Mesothelial cell of epicardium (in vitro differentiated cells): ENCODE results near the gene SOBP. TPM values are rescaled to one million over a fixed set of nuclear protein-coding genes. Genes with fewer than 3 reads are reported as not detected.

ENCODE experiments used
- DNase-seq, 2 experiments: peaks; one replicate each; pipeline ENCODE4 v3.0.0; 2021; ENCODE audit warnings: low spot score in 2 of 2; ENCODE audit not compliant: unreplicated experiment in 2 of 2
- H3K27ac Mint-ChIP-seq: 2 replicates; pipeline ENCODE4 v1.8.0; 2021; ENCODE audit warnings: mixed read lengths
- H3K27me3 Mint-ChIP-seq: 2 replicates; pipeline ENCODE4 v1.8.0; 2021; ENCODE audit warnings: low read depth, mixed read lengths
- H3K36me3 Mint-ChIP-seq: 2 replicates; pipeline ENCODE4 v1.8.0; 2021; ENCODE audit warnings: mixed read lengths
- H3K4me1 Mint-ChIP-seq: 2 replicates; pipeline ENCODE4 v1.8.0; 2021; ENCODE audit warnings: mixed read lengths
- H3K4me3 Mint-ChIP-seq: 2 replicates; pipeline ENCODE4 v1.8.0; 2021; ENCODE audit warnings: mild to moderate bottlenecking, moderate library complexity, mixed read lengths
- H3K9me3 Mint-ChIP-seq: 2 replicates; pipeline ENCODE4 v1.8.0; 2021; ENCODE audit warnings: mixed read lengths
- CTCF ChIP-seq: fragments of 200-600 bp; sonication (generic); IDR thresholded peaks from one replicate; pipeline ENCODE4 v1.5.0; 2021; ENCODE audit warnings: antibody characterized with exemption; ENCODE audit not compliant: unreplicated experiment
- total RNA-seq: library from RNA; stranded (reverse); gene quantifications from 3 replicates; pipeline ENCODE4 v1.2.1, GENCODE V29; 2021

Gene SOBP
- total RNA-seq, 1 donor from 2014 or later = 7.6 TPM

- H3K4me1 Mint-ChIP-seq = peaks cover 22% of the 10 kb centered on the region
- H3K36me3 Mint-ChIP-seq = no peaks in the 10 kb centered on the region
- TF ChIP-seq CTCF = no peak
- no peaks in the 10 kb centered on the region for H3K27me3 Mint-ChIP-seq
- H3K9me3 Mint-ChIP-seq = peaks cover 13% of the 10 kb centered on the region
- H3K4me3 Mint-ChIP-seq = no peak overlapping the region
- DNase-seq = no peak
- no peak overlapping the region for H3K27ac Mint-ChIP-seq
Observed at GRCh38 chr6:107652526-107653182, 162.7 kb downstream of the SOBP start.

GRCh38 chr6:107653183-107653580 lies 163.3 kb downstream of the SOBP start:
- H3K27ac Mint-ChIP-seq = no peak overlapping the region
- H3K9me3 Mint-ChIP-seq = peaks cover 13% of the 10 kb centered on the region
- H3K4me3 Mint-ChIP-seq = no peak overlapping the region
- no peak for TF ChIP-seq CTCF
- H3K36me3 Mint-ChIP-seq = no peaks in the 10 kb centered on the region
- DNase-seq = no peak
- H3K4me1 Mint-ChIP-seq = peaks cover 23% of the 10 kb centered on the region
- H3K27me3 Mint-ChIP-seq = no peaks in the 10 kb centered on the region

- TF ChIP-seq CTCF = no peak
- H3K9me3 Mint-ChIP-seq = peaks cover 13% of the 10 kb centered on the region
- H3K27ac Mint-ChIP-seq = no peak overlapping the region
- H3K36me3 Mint-ChIP-seq = no peaks in the 10 kb centered on the region
- no peaks in the 10 kb centered on the region for H3K27me3 Mint-ChIP-seq
- H3K4me3 Mint-ChIP-seq = no peak overlapping the region
- no peak for DNase-seq
- peaks cover 28% of the 10 kb centered on the region for H3K4me1 Mint-ChIP-seq
Observed at GRCh38 chr6:107653861-107654394, 164.0 kb downstream of the SOBP start.

- H3K4me1 Mint-ChIP-seq = peaks cover 32% of the 10 kb centered on the region
- peaks cover 13% of the 10 kb centered on the region for H3K9me3 Mint-ChIP-seq
- no peak overlapping the region for H3K4me3 Mint-ChIP-seq
- H3K27ac Mint-ChIP-seq = no peak overlapping the region
- no peaks in the 10 kb centered on the region for H3K36me3 Mint-ChIP-seq
- no peaks in the 10 kb centered on the region for H3K27me3 Mint-ChIP-seq
- no peak for DNase-seq
- TF ChIP-seq CTCF = no peak
Observed at GRCh38 chr6:107654764-107655163, 164.8 kb downstream of the SOBP start.

- Mint-ChIP-seq H3K9me3 (peaks cover 13% of the 10 kb centered on the region), H3K27me3 (no peaks in the 10 kb centered on the region), H3K4me1 (peaks cover 34% of the 10 kb centered on the region), H3K4me3 (no peak overlapping the region), H3K27ac (peak overlapping the region; percentile 47), H3K36me3 (no peaks in the 10 kb centered on the region)
- TF ChIP-seq CTCF = no peak
- DNase-seq = no peak
Observed at GRCh38 chr6:107655245-107655644, 165.3 kb downstream of the SOBP start.
